HCT116 (cell line): Measurements from ENCODE around the gene DENND1A. TPM values are rescaled to one million over a fixed set of nuclear protein-coding genes. Genes with fewer than 3 reads are reported as not detected.

ENCODE experiments used
- ATAC-seq: fragments of 200-7000 bp; cut with Tn5 transposase; 2 replicates; pipeline ENCODE4 v1.9.1; 2020; ENCODE audit warnings: mild to moderate bottlenecking, moderate library complexity
- BruUV-seq: library from RNA; stranded (reverse); fragments of 400-500 nt; replicated peaks from 2 replicates; lab custom pipeline; 2021; lab: Mats Ljungman, UMichigan
- CTCF ChIA-PET: fragments of 300-600 bp; sonication (Branson Sonifier 250); formaldehyde crosslinking; loops from one replicate; lab custom pipeline; 2021; ENCODE audit warnings: antibody characterized with exemption; lab: Charles Lee
- POLR2A ChIA-PET: fragments of 300-600, 350-600 bp; sonication (Branson Sonifier 250); formaldehyde crosslinking; loops from one replicate; lab custom pipeline; 2021; ENCODE audit warnings: antibody characterized with exemption; lab: Charles Lee
- RAD21 ChIA-PET, 2 experiments: fragments of 300-600 bp; sonication (Branson Sonifier 250); formaldehyde crosslinking; loops; one replicate each; lab custom pipeline; 2023; ENCODE audit warnings: low total read pairs in 2 of 2; ENCODE audit not compliant: uncharacterized antibody in 2 of 2, unreplicated experiment in 2 of 2, low non-redundant PET in 1 of 2; lab: Charles Lee
- DNase-seq: peaks from one replicate; pipeline ENCODE4 v3.0.0-alpha.2; 2010; ENCODE audit warnings: low read depth, low spot score
- H2AFZ ChIP-seq: fragments of 200-600 bp; shearing (Covaris generic), sonication (generic); 2 replicates; pipeline ENCODE4 v1.6.1; 2017; ENCODE audit warnings: low read depth, mixed run types, mixed read lengths, antibody characterized with exemption, low read length; ENCODE audit not compliant: poor library complexity, severe bottlenecking
- H3K27ac ChIP-seq: 2 replicates; pipeline ENCODE4 v1.5.1; 2012; ENCODE audit warnings: low read depth, low read length
- H3K27me3 ChIP-seq: fragments of 200-600 bp; sonication (generic); 2 replicates; pipeline ENCODE4 v1.6.1; 2016; ENCODE audit warnings: mixed run types, low read length, mixed read lengths; ENCODE audit not compliant: insufficient read depth
- H3K36me3 ChIP-seq, 2 experiments: fragments of 200-500 bp in 1 of 2; fragments of 200-600 bp in 1 of 2; sonication (Bioruptor generic) in 1 of 2; sonication (generic) in 1 of 2; 2 replicates each; pipeline versions ENCODE4 v1.5.1 to v1.6.1; 2014 to 2016; ENCODE audit warnings: low read length in 2 of 2, inconsistent platforms in 1 of 2, mixed read lengths in 1 of 2, mixed run types in 1 of 2; ENCODE audit not compliant: insufficient read depth in 2 of 2, control insufficient read depth in 1 of 2
- H3K4me1 ChIP-seq, 2 experiments: fragments of 200-600 bp in 1 of 2; sonication (generic) in 1 of 2; 2 replicates each; pipeline versions ENCODE4 v1.5.1 to v1.6.1; 2012 to 2017; ENCODE audit warnings: low read length in 2 of 2, inconsistent platforms in 1 of 2, mild to moderate bottlenecking in 1 of 2, mixed read lengths in 1 of 2, mixed run types in 1 of 2, moderate library complexity in 1 of 2; ENCODE audit not compliant: insufficient read depth in 2 of 2, control insufficient read depth in 1 of 2
- H3K4me2 ChIP-seq: fragments of 200-600 bp; sonication (generic); 2 replicates; pipeline ENCODE4 v1.6.1; 2017; ENCODE audit warnings: mixed run types, low read length, mixed read lengths
- H3K4me3 ChIP-seq, 2 experiments: fragments of 200-600 bp in 1 of 2; sonication (generic) in 1 of 2; replicated peaks in 1 of 2; 2 replicates each; pipeline ENCODE4 v1.5.1; 2011 to 2016; ENCODE audit warnings: low read length in 2 of 2, control low read depth in 1 of 2, low read depth in 1 of 2, mild to moderate bottlenecking in 1 of 2, mixed read lengths in 1 of 2, mixed run types in 1 of 2
- H3K79me2 ChIP-seq: fragments of 200-600 bp; sonication (generic); 2 replicates; pipeline ENCODE4 v1.6.1; 2017; ENCODE audit warnings: mild to moderate bottlenecking, mixed run types, low read length, moderate library complexity, mixed read lengths; ENCODE audit not compliant: insufficient read depth
- H3K9ac ChIP-seq: fragments of 200-600 bp; sonication (generic); 2 replicates; pipeline ENCODE4 v1.6.1; 2016; ENCODE audit warnings: low read length, mixed read lengths
- H3K9me2 ChIP-seq: fragments of 200-600 bp; sonication (generic), shearing (Covaris generic); 2 replicates; pipeline ENCODE4 v1.6.1; 2017; ENCODE audit warnings: mixed run types, mild to moderate bottlenecking, moderate library complexity; ENCODE audit not compliant: insufficient read depth
- H3K9me3 ChIP-seq, 2 experiments: fragments of 200-500 bp in 1 of 2; fragments of 200-600 bp in 1 of 2; sonication (Bioruptor generic) in 1 of 2; sonication (generic) in 1 of 2; 2 replicates each; pipeline ENCODE4 v1.6.1; 2014 to 2017; ENCODE audit warnings: low read length in 2 of 2, mixed read lengths in 2 of 2, inconsistent platforms in 1 of 2, low read depth in 1 of 2, mild to moderate bottlenecking in 1 of 2, mixed run types in 1 of 2, moderate library complexity in 1 of 2; ENCODE audit not compliant: control insufficient read depth in 1 of 2, insufficient read depth in 1 of 2
- H4K20me1 ChIP-seq: fragments of 200-600 bp; sonication (generic), shearing (Covaris generic); 2 replicates; pipeline ENCODE4 v1.6.1; 2017; ENCODE audit warnings: mixed run types, mild to moderate bottlenecking, moderate library complexity; ENCODE audit not compliant: insufficient read depth
- ATF3 ChIP-seq: IDR thresholded peaks from 2 replicates; pipeline ENCODE4 v1.6.1; 2012
- CBX3 ChIP-seq: IDR thresholded peaks from 2 replicates; pipeline ENCODE4 v1.6.1; 2012; ENCODE audit warnings: low read depth
- CEBPB ChIP-seq: IDR thresholded peaks from 2 replicates; pipeline ENCODE4 v1.6.1; 2012; ENCODE audit warnings: low read depth
- CTCF ChIP-seq, 3 experiments: fragments of 200-600 bp in 1 of 3; sonication (generic) in 1 of 3; IDR thresholded peaks in 2 of 3; conservative IDR thresholded peaks in 1 of 3; 2 replicates each; pipeline ENCODE4 v1.5.1; 2012 to 2017; ENCODE audit warnings: low read depth in 2 of 3, low read length in 2 of 3, antibody characterized with exemption in 1 of 3, borderline replicate concordance in 1 of 3, control low read depth in 1 of 3, mild to moderate bottlenecking in 1 of 3, mixed read lengths in 1 of 3, mixed run types in 1 of 3, moderate library complexity in 1 of 3; ENCODE audit not compliant: insufficient read depth in 1 of 3
- EGR1 ChIP-seq: IDR thresholded peaks from 2 replicates; pipeline ENCODE4 v1.6.1; 2012; ENCODE audit warnings: low read depth
- ELF1 ChIP-seq: IDR thresholded peaks from 2 replicates; pipeline ENCODE4 v1.6.1; 2012; ENCODE audit warnings: low read depth, borderline replicate concordance
- EZH2 ChIP-seq: fragments of 200-600 bp; sonication (generic); IDR thresholded peaks from 2 replicates; pipeline ENCODE4 v1.6.1; 2017; ENCODE audit warnings: antibody characterized with exemption, mixed run types
- FOSL1 ChIP-seq: IDR thresholded peaks from 2 replicates; pipeline ENCODE4 v1.6.1; 2012; ENCODE audit warnings: low read depth
- JUND ChIP-seq: IDR thresholded peaks from 2 replicates; pipeline ENCODE4 v1.6.1; 2012
- MAX ChIP-seq: IDR thresholded peaks from 2 replicates; pipeline ENCODE4 v1.6.1; 2012
- POLR2A ChIP-seq: IDR thresholded peaks from 2 replicates; pipeline ENCODE4 v1.7.0; 2011; ENCODE audit warnings: borderline replicate concordance; ENCODE audit not compliant: insufficient read depth, insufficient read length; ENCODE audit errors: extremely low read depth
- RAD21 ChIP-seq: IDR thresholded peaks from 2 replicates; pipeline ENCODE4 v1.6.1; 2012; ENCODE audit warnings: low read depth, mild to moderate bottlenecking
- SIN3A ChIP-seq: IDR thresholded peaks from 2 replicates; pipeline ENCODE4 v1.6.1; 2012; ENCODE audit warnings: low read depth
- SP1 ChIP-seq: IDR thresholded peaks from 2 replicates; pipeline ENCODE4 v1.6.1; 2012; ENCODE audit warnings: low read depth
- SRF ChIP-seq: IDR thresholded peaks from 2 replicates; pipeline ENCODE4 v1.6.1; 2012; ENCODE audit warnings: low read depth
- TCF7L2 ChIP-seq: IDR thresholded peaks from 2 replicates; pipeline ENCODE4 v1.7.0; 2011; ENCODE audit warnings: borderline replicate concordance, inconsistent platforms; ENCODE audit not compliant: insufficient read depth, insufficient read length; ENCODE audit errors: extremely low read depth
- ZFX ChIP-seq: fragments of 450-650 bp; IDR thresholded peaks from 2 replicates; pipeline ENCODE4 v1.6.1; 2017
- ZNF274 ChIP-seq: fragments of 200-500 bp; sonication (Bioruptor generic); IDR thresholded peaks from 2 replicates; pipeline ENCODE4 v1.6.1; 2014; ENCODE audit warnings: mild to moderate bottlenecking, low read depth, low read length, inconsistent platforms
- intact Hi-C: fragments of 100-400 bp; cut with micrococcal nuclease; formaldehyde crosslinking; loops from 2 replicates; pipeline ENCODE4 v1.10.0; 2022
- total RNA-seq: library from RNA; stranded (reverse); gene quantifications from one replicate; pipeline ENCODE4 v1.2.1, GENCODE V29; 2021; ENCODE audit not compliant: unreplicated experiment

The DENND1A gene
- total RNA-seq, 1 experiment from 2014 or later, result 33.0 TPM

GRCh38 chr9:123418052-123418430, 511.9 kb downstream of the DENND1A start:
- ChIA-PET CTCF (no interaction called here), POLR2A (no interaction called here), RAD21 (no interaction called here)
- TF ChIP-seq ZFX (no peak), ELF1 (no peak), JUND (no peak), TCF7L2 (no peak)
- intact Hi-C loops, result no loop called here
- H3K9me2 ChIP-seq, result no peaks in the 10 kb centered on the region
- 0 out of 2 replicates have a peak, but pooled peaks have one; percentile 24 for ATAC-seq
- no peaks in the 10 kb centered on the region for H4K20me1 ChIP-seq
- no peak for DNase-seq
- no TSS peak for BruUV-seq
- H3K4me1 ChIP-seq, result no peaks in the 10 kb centered on the region
- H3K79me2 ChIP-seq, result no peaks in the 10 kb centered on the region
- H3K27ac ChIP-seq, result no peak overlapping the region
- H3K9me3 ChIP-seq, result no peaks in the 10 kb centered on the region
- no peaks in the 10 kb centered on the region for H3K27me3 ChIP-seq
- H3K4me3 ChIP-seq, result no peak overlapping the region
- H3K9ac ChIP-seq, result no peak overlapping the region
- H3K36me3 ChIP-seq, result no peaks in the 10 kb centered on the region
- H3K4me2 ChIP-seq, result no peak overlapping the region
- H2AFZ ChIP-seq, result no peak overlapping the region

GRCh38 chr9:123417289-123418051, 512.5 kb downstream of the DENND1A start:
- Histone ChIP-seq H3K36me3 (no peaks in the 10 kb centered on the region), H3K9me3 (no peaks in the 10 kb centered on the region), H2AFZ (no peak overlapping the region), H3K9me2 (no peaks in the 10 kb centered on the region), H3K27me3 (no peaks in the 10 kb centered on the region), H3K79me2 (no peaks in the 10 kb centered on the region), H3K27ac (no peak overlapping the region), H3K9ac (no peak overlapping the region), H3K4me3 (no peak overlapping the region), H3K4me2 (no peak overlapping the region), H3K4me1 (no peaks in the 10 kb centered on the region), H4K20me1 (no peaks in the 10 kb centered on the region)
- TF ChIP-seq ZFX (no peak), ATF3 (no peak), SP1 (no peak), JUND (no peak), ZNF274 (no peak), CBX3 (no peak), ELF1 (no peak), CTCF (IDR thresholded peaks at IDR 0.05 in 2 of 3, conservative IDR thresholded peaks at IDR 0.05 in 1 of 3; ENCODE audit: borderline replicate concordance in 1 of 3, insufficient read depth in 1 of 3, low read depth in 2 of 3, low read length in 2 of 3) (no peak; a peak in 1 of 6 replicates), SIN3A (no peak), MAX (no peak), SRF (no peak), EGR1 (no peak), EZH2 (no peak), CEBPB (no peak), POLR2A (no peak), RAD21 (no peak), FOSL1 (no peak)
- ChIA-PET CTCF (no interaction called here), RAD21 (no interaction called here), POLR2A (no interaction called here)
- BruUV-seq, result no TSS peak
- DNase-seq, result no peak
- peak; percentile 73; the same call in 1 of the 2 replicates for ATAC-seq
- intact Hi-C loops, result no loop called here
